IMR-90 (cell line): ENCODE data around the gene TRIM32.

Experiments used
- BHLHE40 ChIP-seq: fragments of 150-350 bp; IDR thresholded peaks from 2 replicates; pipeline ENCODE4 v1.6.1; 2016; ENCODE audit warnings: mild to moderate bottlenecking, low read depth, low read length
- MAZ ChIP-seq: IDR thresholded peaks from 2 replicates; pipeline ENCODE4 v1.6.1; 2012; ENCODE audit warnings: low read depth, mild to moderate bottlenecking, low read length, improper control_type of control experiment, moderate library complexity, borderline replicate concordance
- MXI1 ChIP-seq: IDR thresholded peaks from 2 replicates; pipeline ENCODE4 v1.6.1; 2012; ENCODE audit warnings: low read depth, mild to moderate bottlenecking, low read length, moderate library complexity, borderline replicate concordance
- RCOR1 ChIP-seq: IDR thresholded peaks from 2 replicates; pipeline ENCODE4 v1.6.1; 2012; ENCODE audit warnings: mild to moderate bottlenecking, low read length, improper control_type of control experiment; ENCODE audit not compliant: insufficient replicate concordance
- TF ChIP-seq, protein P1 (sequence below): conservative IDR thresholded peaks from 2 replicates; pipeline ENCODE4 v1.5.1; 2012; ENCODE audit warnings: mild to moderate bottlenecking, low read depth, low read length, improper control_type of control experiment
- TF ChIP-seq, protein P2 (sequence below): fragments of 150-350 bp; IDR thresholded peaks from 2 replicates; pipeline ENCODE4 v1.6.1; 2017; ENCODE audit warnings: mild to moderate bottlenecking, antibody characterized with exemption, low read length, low read depth

DNA sequence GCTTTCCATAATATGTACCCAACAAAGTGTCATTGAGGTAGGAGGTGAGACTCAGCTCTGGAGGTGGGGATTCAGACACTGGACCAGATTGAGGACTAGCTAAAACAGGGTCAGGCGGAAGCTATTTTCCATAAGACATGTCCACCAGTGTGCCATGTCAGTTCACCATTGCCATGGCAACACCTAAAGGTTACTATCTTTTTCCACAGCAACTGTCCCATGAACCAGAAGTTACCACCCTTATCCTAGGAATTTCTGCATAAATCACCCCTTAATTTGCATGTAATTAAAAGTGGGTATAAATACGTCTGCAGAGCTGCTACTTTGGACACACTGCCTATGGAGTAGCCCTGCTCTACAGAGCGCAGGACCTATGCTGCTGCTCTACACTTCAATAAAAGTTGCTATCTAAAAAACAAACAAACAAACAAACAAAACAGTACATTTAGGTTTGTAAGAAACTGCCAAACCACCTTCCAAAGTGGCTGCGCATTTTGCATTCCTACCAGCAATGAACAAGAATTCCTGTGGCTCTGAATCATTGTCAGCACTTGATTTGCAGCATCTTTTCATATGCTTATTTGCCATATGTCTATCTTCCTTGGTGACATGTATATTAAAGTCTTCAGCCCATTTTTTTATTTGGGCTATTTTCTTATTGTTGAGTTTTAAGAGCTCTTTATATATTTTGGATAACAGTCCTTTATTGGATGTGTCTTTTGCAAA lies 18.0 kb upstream of the TRIM32 start:
- no peak for TF ChIP-seq RCOR1
- TF ChIP-seq, protein P1, sequence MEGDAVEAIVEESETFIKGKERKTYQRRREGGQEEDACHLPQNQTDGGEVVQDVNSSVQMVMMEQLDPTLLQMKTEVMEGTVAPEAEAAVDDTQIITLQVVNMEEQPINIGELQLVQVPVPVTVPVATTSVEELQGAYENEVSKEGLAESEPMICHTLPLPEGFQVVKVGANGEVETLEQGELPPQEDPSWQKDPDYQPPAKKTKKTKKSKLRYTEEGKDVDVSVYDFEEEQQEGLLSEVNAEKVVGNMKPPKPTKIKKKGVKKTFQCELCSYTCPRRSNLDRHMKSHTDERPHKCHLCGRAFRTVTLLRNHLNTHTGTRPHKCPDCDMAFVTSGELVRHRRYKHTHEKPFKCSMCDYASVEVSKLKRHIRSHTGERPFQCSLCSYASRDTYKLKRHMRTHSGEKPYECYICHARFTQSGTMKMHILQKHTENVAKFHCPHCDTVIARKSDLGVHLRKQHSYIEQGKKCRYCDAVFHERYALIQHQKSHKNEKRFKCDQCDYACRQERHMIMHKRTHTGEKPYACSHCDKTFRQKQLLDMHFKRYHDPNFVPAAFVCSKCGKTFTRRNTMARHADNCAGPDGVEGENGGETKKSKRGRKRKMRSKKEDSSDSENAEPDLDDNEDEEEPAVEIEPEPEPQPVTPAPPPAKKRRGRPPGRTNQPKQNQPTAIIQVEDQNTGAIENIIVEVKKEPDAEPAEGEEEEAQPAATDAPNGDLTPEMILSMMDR: no peak
- TF ChIP-seq, protein P2, sequence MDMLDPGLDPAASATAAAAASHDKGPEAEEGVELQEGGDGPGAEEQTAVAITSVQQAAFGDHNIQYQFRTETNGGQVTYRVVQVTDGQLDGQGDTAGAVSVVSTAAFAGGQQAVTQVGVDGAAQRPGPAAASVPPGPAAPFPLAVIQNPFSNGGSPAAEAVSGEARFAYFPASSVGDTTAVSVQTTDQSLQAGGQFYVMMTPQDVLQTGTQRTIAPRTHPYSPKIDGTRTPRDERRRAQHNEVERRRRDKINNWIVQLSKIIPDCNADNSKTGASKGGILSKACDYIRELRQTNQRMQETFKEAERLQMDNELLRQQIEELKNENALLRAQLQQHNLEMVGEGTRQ: no peak
- no peak for TF ChIP-seq MXI1
- no peak for TF ChIP-seq BHLHE40
- TF ChIP-seq MAZ: no peak
